HG02870 (cell line): ENCODE results near the gene CD14.
"Not testable (repeated sequence)": the region's sequence is repeated elsewhere in the genome, so short reads cannot be mapped to it uniquely, and the experiment has no call there.

Experiments used
- ATAC-seq: cut with Tn5 transposase; IDR thresholded peaks from one replicate; pipeline ENCODE4 v1.9.1; 2021; ENCODE audit warnings: mild to moderate bottlenecking, moderate library complexity; ENCODE audit not compliant: unreplicated experiment

The CD14 gene

GRCh38 chr5:140635291-140636257 lies 2.6 kb upstream of the CD14 start:
- no peak for ATAC-seq

- no peak for ATAC-seq
Observed at GRCh38 chr5:140634103-140634502, 1.1 kb upstream of the CD14 start.

GRCh38 chr5:140633501-140633900 lies 526 bp upstream of the CD14 start:
- ATAC-seq = no peak

- peak; percentile 58 for ATAC-seq
Observed at GRCh38 chr5:140632366-140633020, 482 bp downstream of the CD14 start.

- ATAC-seq = peak; percentile 44
Observed at GRCh38 chr5:140631831-140632365, 1.1 kb downstream of the CD14 start.

- ATAC-seq = no peak
Observed at GRCh38 chr5:140631036-140631417, 1.9 kb downstream of the CD14 start.

- no peak for ATAC-seq
Observed at GRCh38 chr5:140630292-140631035, 2.5 kb downstream of the CD14 start.

GRCh38 chr5:140628711-140629110 lies 4.3 kb downstream of the CD14 start:
- ATAC-seq = no peak

GRCh38 chr5:140627972-140628371 lies 5.0 kb downstream of the CD14 start:
- ATAC-seq = no peak

GRCh38 chr5:140624886-140625285 lies 8.1 kb downstream of the CD14 start:
- ATAC-seq = not testable (repeated sequence)

- not testable (repeated sequence) for ATAC-seq
Observed at GRCh38 chr5:140623061-140623460, 9.9 kb downstream of the CD14 start.

- ATAC-seq = no peak
Observed at GRCh38 chr5:140622301-140622700, 10.7 kb downstream of the CD14 start.

- no peak for ATAC-seq
Observed at GRCh38 chr5:140611020-140611521, 21.9 kb downstream of the CD14 start.

GRCh38 chr5:140609126-140609525 lies 23.8 kb downstream of the CD14 start:
- no peak for ATAC-seq

- no peak for ATAC-seq
Observed at GRCh38 chr5:140608722-140609121, 24.3 kb downstream of the CD14 start.

- ATAC-seq = no peak
Observed at GRCh38 chr5:140607031-140607430, 25.9 kb downstream of the CD14 start.

GRCh38 chr5:140605879-140606278 lies 27.1 kb downstream of the CD14 start:
- ATAC-seq = no peak

- ATAC-seq = no peak
Observed at GRCh38 chr5:140603734-140604133, 29.2 kb downstream of the CD14 start.

- not testable (repeated sequence) for ATAC-seq
Observed at GRCh38 chr5:140603446-140603698, 29.6 kb downstream of the CD14 start.

- no peak for ATAC-seq
Observed at GRCh38 chr5:140602147-140602546, 30.8 kb downstream of the CD14 start.

- ATAC-seq = no peak
Observed at GRCh38 chr5:140600096-140600495, 32.9 kb downstream of the CD14 start.
